Keratinocyte (primary cell): ENCODE data around the gene MAST1.

Source experiments
- CTCF ChIP-seq, 3 experiments: IDR thresholded peaks in 1 of 3; conservative IDR thresholded peaks in 1 of 3; optimal IDR thresholded peaks in 1 of 3; 2 replicates in 2 of 3; 3 replicates in 1 of 3; pipeline versions ENCODE3 to v1.5.1; 2011; ENCODE audit warnings: low read length in 3 of 3, mild to moderate bottlenecking in 3 of 3, moderate library complexity in 2 of 3, control low read depth in 1 of 3, inconsistent platforms in 1 of 3; ENCODE audit not compliant: insufficient read depth in 2 of 3; ENCODE audit errors: extremely low read depth in 1 of 3
- EZH2 ChIP-seq: IDR thresholded peaks from one replicate; pipeline ENCODE4 v1.6.1; 2012; ENCODE audit warnings: inconsistent platforms, mild to moderate bottlenecking, low read length, moderate library complexity

- TF ChIP-seq CTCF (optimal IDR thresholded peaks at IDR 0.05 in 1 of 3, IDR thresholded peaks at IDR 0.05 in 1 of 3, conservative IDR thresholded peaks at IDR 0.05 in 1 of 3; ENCODE audit: extremely low read depth in 1 of 3, insufficient read depth in 2 of 3, low read length in 3 of 3) (no peak), EZH2 (no peak)
These were observed 61.7 kb downstream of the MAST1 start for GRCh38 chr19:12899891-12900518.
